HEK293 (cell line): ENCODE measurements around the gene RFX4.

Experiments used
- CTCF ChIA-PET: fragments of 350-600 bp; formaldehyde crosslinking; extraction: SDS; loops from one replicate; lab custom pipeline; 2021; ENCODE audit warnings: antibody characterized with exemption; lab: Yijun Ruan, JAX
- POLR2A ChIA-PET: fragments of 300-600 bp; formaldehyde crosslinking; extraction: SDS; loops from one replicate; lab custom pipeline; 2020; ENCODE audit warnings: antibody characterized with exemption, inconsistent platforms; lab: Yijun Ruan, JAX
- H3K27ac ChIP-seq: fragments of 200-500 bp; sonication (Bioruptor generic); 2 replicates; pipeline ENCODE4 v1.5.1; 2014; ENCODE audit warnings: low read depth, low read length, control low read depth, inconsistent platforms; ENCODE audit errors: extremely low read depth
- H3K36me3 ChIP-seq, 2 experiments: fragments of 200-500 bp in 1 of 2; sonication (Bioruptor generic) in 1 of 2; 1 replicate in 1 of 2; 2 replicates in 1 of 2; pipeline ENCODE4 v1.5.1; 2014 to 2017; ENCODE audit warnings: inconsistent platforms in 2 of 2, low read length in 2 of 2; ENCODE audit not compliant: control insufficient read depth in 2 of 2, insufficient read depth in 1 of 2
- H3K4me1 ChIP-seq: fragments of 200-500 bp; sonication (Bioruptor generic); 2 replicates; pipeline ENCODE4 v1.5.1; 2014; ENCODE audit warnings: mild to moderate bottlenecking, low read length, inconsistent platforms; ENCODE audit not compliant: control insufficient read depth, insufficient read depth
- H3K4me3 ChIP-seq: 2 replicates; pipeline ENCODE4 v1.5.1; 2011; ENCODE audit warnings: low read depth, mild to moderate bottlenecking, control low read depth, low read length, moderate library complexity
- H3K9me3 ChIP-seq: fragments of 200-500 bp; sonication (Bioruptor generic); 2 replicates; pipeline ENCODE4 v1.5.1; 2014; ENCODE audit warnings: low read depth, low read length, inconsistent platforms; ENCODE audit not compliant: control insufficient read depth, insufficient read depth
- ATF2 ChIP-seq: fragments of 450-650 bp; formaldehyde crosslinking; IDR thresholded peaks from 2 replicates; pipeline ENCODE4 v1.5.1; 2016; ENCODE audit warnings: missing biosample characterization, missing genetic modification characterization, low read depth
- ELK4 ChIP-seq: IDR thresholded peaks from 2 replicates; pipeline ENCODE4 v1.6.1; 2011; ENCODE audit warnings: mild to moderate bottlenecking, low read depth, low read length, borderline replicate concordance
- GLI4 ChIP-seq: fragments of 450-650 bp; formaldehyde crosslinking; IDR thresholded peaks from 2 replicates; pipeline ENCODE4 v1.5.1; 2016; ENCODE audit warnings: missing biosample characterization, missing genetic modification characterization
- KLF7 ChIP-seq: fragments of 450-650 bp; formaldehyde crosslinking; IDR thresholded peaks from 2 replicates; pipeline ENCODE4 v1.5.1; 2016; ENCODE audit warnings: missing biosample characterization, missing genetic modification characterization, borderline replicate concordance
- PRDM1 ChIP-seq: fragments of 450-650 bp; formaldehyde crosslinking; IDR thresholded peaks from 2 replicates; pipeline ENCODE4; 2016; ENCODE audit warnings: missing biosample characterization, missing genetic modification characterization
- PRDM6 ChIP-seq: fragments of 450-650 bp; formaldehyde crosslinking; IDR thresholded peaks from 2 replicates; pipeline ENCODE4 v1.5.1; 2017; ENCODE audit warnings: missing biosample characterization, missing genetic modification characterization
- SETDB1 ChIP-seq: IDR thresholded peaks from one replicate; pipeline ENCODE4 v1.6.1; 2017; ENCODE audit warnings: mild to moderate bottlenecking, low read length, moderate library complexity, mixed read lengths; ENCODE audit not compliant: insufficient read length
- YY1 ChIP-seq: fragments of 450-650 bp; formaldehyde crosslinking; IDR thresholded peaks from 2 replicates; pipeline ENCODE4 v1.5.1; 2018; ENCODE audit warnings: missing biosample characterization, missing genetic modification characterization
- ZFP41 ChIP-seq: fragments of 450-650 bp; formaldehyde crosslinking; IDR thresholded peaks from 2 replicates; pipeline ENCODE4 v1.5.1; 2016; ENCODE audit warnings: missing biosample characterization, missing genetic modification characterization, borderline replicate concordance
- ZNF114 ChIP-seq: fragments of 450-650 bp; formaldehyde crosslinking; IDR thresholded peaks from 2 replicates; pipeline ENCODE4 v1.5.0; 2017; ENCODE audit warnings: missing biosample characterization, missing genetic modification characterization
- ZNF140 ChIP-seq: fragments of 450-650 bp; formaldehyde crosslinking; IDR thresholded peaks from 2 replicates; pipeline ENCODE4 v1.5.1; 2016; ENCODE audit warnings: missing biosample characterization, missing genetic modification characterization
- ZNF324 ChIP-seq: fragments of 450-650 bp; formaldehyde crosslinking; IDR thresholded peaks from 2 replicates; pipeline ENCODE4 v1.5.1; 2016; ENCODE audit warnings: missing biosample characterization, missing genetic modification characterization
- ZNF473 ChIP-seq: fragments of 450-650 bp; formaldehyde crosslinking; IDR thresholded peaks from 2 replicates; pipeline ENCODE4 v1.5.1; 2017; ENCODE audit warnings: missing biosample characterization, missing genetic modification characterization
- ZNF529 ChIP-seq: fragments of 450-650 bp; formaldehyde crosslinking; IDR thresholded peaks from 2 replicates; pipeline ENCODE4 v1.5.1; 2017; ENCODE audit warnings: missing genetic modification characterization, missing biosample characterization; ENCODE audit not compliant: insufficient replicate concordance
- ZNF610 ChIP-seq: fragments of 450-650 bp; formaldehyde crosslinking; IDR thresholded peaks from 2 replicates; pipeline ENCODE4 v1.5.1; 2016; ENCODE audit warnings: missing biosample characterization, missing genetic modification characterization, borderline replicate concordance
- ZNF621 ChIP-seq: fragments of 450-650 bp; formaldehyde crosslinking; IDR thresholded peaks from 2 replicates; pipeline ENCODE4 v1.5.1; 2017; ENCODE audit warnings: missing biosample characterization, missing genetic modification characterization
- ZNF623 ChIP-seq: fragments of 450-650 bp; formaldehyde crosslinking; IDR thresholded peaks from 2 replicates; pipeline ENCODE4 v1.5.1; 2016; ENCODE audit warnings: missing biosample characterization, missing genetic modification characterization
- ZNF660 ChIP-seq: fragments of 450-650 bp; IDR thresholded peaks from 2 replicates; pipeline ENCODE4 v1.5.1; 2018; ENCODE audit warnings: missing biosample characterization, mild to moderate bottlenecking, missing genetic modification characterization
- ZNF76 ChIP-seq: fragments of 450-650 bp; formaldehyde crosslinking; IDR thresholded peaks from 2 replicates; pipeline ENCODE4; 2016; ENCODE audit warnings: low read depth, missing biosample characterization, missing genetic modification characterization, borderline replicate concordance
- ZNF768 ChIP-seq: fragments of 450-650 bp; formaldehyde crosslinking; IDR thresholded peaks from 2 replicates; pipeline ENCODE4 v1.5.1; 2018; ENCODE audit warnings: missing biosample characterization, mild to moderate bottlenecking, missing genetic modification characterization
- ZNF837 ChIP-seq: fragments of 450-650 bp; formaldehyde crosslinking; IDR thresholded peaks from 2 replicates; pipeline ENCODE4 v1.5.1; 2016; ENCODE audit warnings: missing biosample characterization, missing genetic modification characterization

The RFX4 gene

GRCh38 chr12:106790020-106790419, 207.2 kb downstream of the RFX4 start:
- POLR2A ChIA-PET: interaction anchor here (1.0 kb wide), 1 partner anchor 15 kb away, joined by 3 read pairs; the partner anchor contains the start of gene RIC8B
- TF ChIP-seq ZNF114 (tag by site-specific recombination) (no peak), ZNF623 (tag by site-specific recombination) (no peak), ZNF324 (tag by site-specific recombination) (no peak), PRDM1 (no peak), GLI4 (tag by site-specific recombination) (no peak), KLF7 (no peak), ZNF610 (tag by site-specific recombination) (no peak)
- TF ChIP-seq, all 188 proteins: peak for 0
- Histone ChIP-seq H3K27ac (no peak overlapping the region), H3K4me1 (no peaks in the 10 kb centered on the region), H3K36me3 (peaks cover 13 to 39% of the 10 kb centered on the region in 2 experiments), H3K9me3 (no peaks in the 10 kb centered on the region), H3K4me3 (no peak overlapping the region)
- CTCF ChIA-PET: interaction anchor here (1.0 to 1.5 kb wide), 5 partner anchors 14 to 55 kb away, joined by 3 to 5 read pairs (median 4); no protein-coding TSS in a partner anchor

GRCh38 chr12:106791531-106791930, 208.7 kb downstream of the RFX4 start:
- no peaks in the 10 kb centered on the region for H3K9me3 ChIP-seq
- ChIA-PET CTCF (interaction anchor here (0.6 kb wide), 1 partner anchor 10 kb away, joined by 3 read pairs; no protein-coding TSS in a partner anchor), POLR2A (no interaction called here)
- peaks cover 8 to 34% of the 10 kb centered on the region in 2 experiments; a peak in 2 of 3 replicates for H3K36me3 ChIP-seq
- no peak for TF ChIP-seq ZFP41 (tag by site-specific recombination)
- H3K4me3 ChIP-seq: no peak overlapping the region
- H3K4me1 ChIP-seq: no peaks in the 10 kb centered on the region
- no peak overlapping the region for H3K27ac ChIP-seq

GRCh38 chr12:106794369-106794768, 211.6 kb downstream of the RFX4 start:
- TF ChIP-seq SETDB1: peak; percentile 31
- no peak for TF ChIP-seq ZNF76 (tag by site-specific recombination)
- Histone ChIP-seq H3K4me1 (no peaks in the 10 kb centered on the region), H3K36me3 (peaks cover 0 to 25% of the 10 kb centered on the region in 2 experiments; a peak in 1 of 3 replicates), H3K4me3 (no peak overlapping the region), H3K9me3 (no peaks in the 10 kb centered on the region), H3K27ac (no peak overlapping the region)
- POLR2A ChIA-PET: no interaction called here
- CTCF ChIA-PET: interaction anchor here (0.6 kb wide), 1 partner anchor 82 kb away, joined by 3 read pairs; no protein-coding TSS in a partner anchor

GRCh38 chr12:106801167-106801708, 218.4 kb downstream of the RFX4 start:
- TF ChIP-seq ZNF140 (no peak), ZNF837 (tag by site-specific recombination) (no peak), ZNF473 (tag by site-specific recombination) (no peak), ZNF621 (tag by site-specific recombination) (no peak), ELK4 (no peak), ZNF660 (tag by site-specific recombination) (no peak), YY1 (no peak), PRDM6 (tag by site-specific recombination) (peak; percentile 18; the same call in 1 of the 2 replicates), ZNF768 (tag by site-specific recombination) (no peak), ZNF529 (tag by site-specific recombination) (no peak), ATF2 (peak; percentile 45)
- Histone ChIP-seq H3K4me3 (no peak overlapping the region), H3K9me3 (no peaks in the 10 kb centered on the region), H3K4me1 (no peaks in the 10 kb centered on the region; the same call in 1 of the 2 replicates), H3K27ac (no peak overlapping the region), H3K36me3 (peaks cover 8 to 9% of the 10 kb centered on the region in 2 experiments; a peak in 1 of 3 replicates)
- ChIA-PET POLR2A (interaction anchor here (1.0 kb wide), 1 partner anchor 26 kb away, joined by 3 read pairs; no protein-coding TSS in a partner anchor), CTCF (interaction anchor here (0.7 kb wide), 1 partner anchor 9 kb away, joined by 3 read pairs; no protein-coding TSS in a partner anchor)
